ENCODE results near the gene THRB. TPM values are rescaled to one million over a fixed set of nuclear protein-coding genes. Genes with fewer than 3 reads are reported as not detected.

The THRB gene
- total and polyA plus RNA-seq, 2 donors (not counting 3 experiments of a cell fraction or from before 2014, with no cell fraction given), result 0.06 TPM; not detected in 1

- H2AFZ ChIP-seq (ENCODE audit: low read depth, low read length), result no peak overlapping the region
- TF ChIP-seq MAX (IDR thresholded peaks at IDR 0.05; ENCODE audit: insufficient read depth, insufficient read length), result no peak
- no peak for TF ChIP-seq POLR2AphosphoS5 (IDR thresholded peaks at IDR 0.05; ENCODE audit: insufficient read depth, low read depth, low read length)
- no peak for TF ChIP-seq GATA2 (IDR thresholded peaks at IDR 0.05; ENCODE audit: insufficient read depth, insufficient read length, low read depth, low read length)
- no peaks in the 10 kb centered on the region for H3K9me3 ChIP-seq (replicated peaks; ENCODE audit: control insufficient read depth, insufficient read depth, low read length)
- intact Hi-C loops (cut with micrococcal nuclease) (no loop called here), dilution Hi-C loops (cut with MboI; ENCODE audit: extremely low pct_ligation_motif_present, low sequenced_read_pairs) (no loop called here)
- ChIA-PET POLR2A (no interaction called here), CTCF (interaction anchor here (1.0 to 1.5 kb wide), 4 partner anchors 23 to 159 kb away, joined by 3 to 5 read pairs (median 3); no protein-coding TSS in a partner anchor)
- no peaks in the 10 kb centered on the region for H3K36me3 ChIP-seq (ENCODE audit: control insufficient read depth in 2 of 2, extremely low read depth in 1 of 2, insufficient read depth in 2 of 2, low read length in 2 of 2)
- no peak overlapping the region for H3K4me3 ChIP-seq (replicated peaks in 1 of 3; ENCODE audit: insufficient read depth in 1 of 3, low read depth in 1 of 3, low read length in 3 of 3)
- peaks cover 6 to 11% of the 10 kb centered on the region in 2 experiments for H3K27me3 ChIP-seq (ENCODE audit: control insufficient read depth in 2 of 2, insufficient read depth in 2 of 2, low read length in 2 of 2)
- no TSS peak for BruUV-seq (replicated peaks)
- H3K9ac ChIP-seq (replicated peaks; ENCODE audit: extremely low read depth, insufficient read depth, low read length), result no peak overlapping the region
- FAIRE-seq (no peak), DNase-seq (ENCODE audit: low read depth, low spot score) (no peak)
- no peaks in the 10 kb centered on the region for H3K79me2 ChIP-seq (ENCODE audit: control insufficient read depth, insufficient read depth, low read length)
- no peak overlapping the region for H3K4me2 ChIP-seq (ENCODE audit: insufficient read depth, low read length)
- H3K27ac ChIP-seq (ENCODE audit: insufficient read depth, low read depth, low read length), result no peak overlapping the region
- H4K20me1 ChIP-seq (replicated peaks; ENCODE audit: control insufficient read depth, extremely low read depth, insufficient read depth, low read length), result no peaks in the 10 kb centered on the region
- peaks cover 9% of the 10 kb centered on the region for H3K4me1 ChIP-seq (ENCODE audit: control insufficient read depth, extremely low read depth, insufficient read depth, low read length)
- no peaks in the 10 kb centered on the region for H3K9me1 ChIP-seq (replicated peaks; ENCODE audit: control insufficient read depth, extremely low read depth, insufficient read depth, low read length)
Observed at GRCh38 chr3:24525022-24525421, 30.4 kb upstream of the THRB start.

DNA sequence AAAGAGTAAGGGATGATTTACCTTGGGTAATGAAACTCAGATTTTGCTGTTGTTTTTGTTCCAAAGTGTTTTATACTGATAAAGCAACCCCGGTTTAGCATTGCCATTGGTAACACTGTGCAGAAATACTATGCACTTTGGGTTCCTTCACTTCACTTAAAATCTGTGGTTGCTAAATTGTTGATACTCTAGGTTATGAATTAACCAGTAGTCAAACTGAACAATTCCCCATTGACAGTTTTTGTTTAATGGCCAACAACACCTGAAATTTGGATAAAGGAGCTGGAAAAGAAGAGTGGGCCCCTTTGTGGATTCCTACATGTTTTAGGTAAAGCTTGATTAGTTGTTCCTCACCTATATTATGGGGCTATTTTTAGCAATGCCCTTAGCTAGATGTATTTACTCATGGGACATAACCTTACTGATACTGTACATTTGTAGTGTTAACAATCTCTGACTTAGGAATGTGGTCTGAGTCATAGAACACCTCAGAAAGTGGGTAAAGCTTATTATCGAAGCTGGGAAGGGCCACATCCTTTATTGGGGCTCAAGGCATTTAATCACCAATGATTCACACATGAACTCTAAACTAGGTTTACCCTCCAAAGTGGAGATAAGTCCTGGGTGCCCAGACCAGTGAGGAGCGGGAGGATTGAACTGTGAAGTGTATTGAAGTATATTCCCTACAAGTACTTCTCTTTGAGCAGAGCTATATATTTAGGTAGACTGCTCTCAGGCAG is 29.5 kb upstream of the THRB start:
- Histone ChIP-seq H3K4me2 (ENCODE audit: insufficient read depth, low read length) (no peak overlapping the region), H3K4me1 (ENCODE audit: control insufficient read depth, extremely low read depth, insufficient read depth, low read length) (peaks cover 9% of the 10 kb centered on the region), H3K4me3 (replicated peaks in 1 of 3; ENCODE audit: insufficient read depth in 1 of 3, low read depth in 1 of 3, low read length in 3 of 3) (no peak overlapping the region), H3K27ac (ENCODE audit: insufficient read depth, low read depth, low read length) (no peak overlapping the region), H3K27me3 (ENCODE audit: control insufficient read depth in 2 of 2, insufficient read depth in 2 of 2, low read length in 2 of 2) (peaks cover 6 to 19% of the 10 kb centered on the region in 2 experiments), H3K9me3 (replicated peaks; ENCODE audit: control insufficient read depth, insufficient read depth, low read length) (no peaks in the 10 kb centered on the region), H3K9me1 (replicated peaks; ENCODE audit: control insufficient read depth, extremely low read depth, insufficient read depth, low read length) (no peaks in the 10 kb centered on the region), H4K20me1 (replicated peaks; ENCODE audit: control insufficient read depth, extremely low read depth, insufficient read depth, low read length) (no peaks in the 10 kb centered on the region), H3K9ac (replicated peaks; ENCODE audit: extremely low read depth, insufficient read depth, low read length) (no peak overlapping the region), H3K79me2 (ENCODE audit: control insufficient read depth, insufficient read depth, low read length) (no peaks in the 10 kb centered on the region), H2AFZ (ENCODE audit: low read depth, low read length) (no peak overlapping the region), H3K36me3 (ENCODE audit: control insufficient read depth in 2 of 2, extremely low read depth in 1 of 2, insufficient read depth in 2 of 2, low read length in 2 of 2) (no peaks in the 10 kb centered on the region)
- intact Hi-C loops (cut with micrococcal nuclease), result loop anchor here (2.0 kb wide), 1 partner anchor 117 kb away; no protein-coding TSS in a partner anchor
- FAIRE-seq (no peak), DNase-seq (ENCODE audit: low read depth, low spot score) (peak; percentile 11)
- ChIA-PET POLR2A (no interaction called here), CTCF (interaction anchor here (1.3 to 1.5 kb wide), 3 partner anchors 24 to 160 kb away, joined by 3 to 5 read pairs (median 3); no protein-coding TSS in a partner anchor)
- TF ChIP-seq POLR2AphosphoS5 (IDR thresholded peaks at IDR 0.05; ENCODE audit: insufficient read depth, low read depth, low read length) (no peak), FOS (IDR thresholded peaks at IDR 0.05; ENCODE audit: borderline replicate concordance, insufficient read depth, low read length) (peak; percentile 59), JUN (IDR thresholded peaks at IDR 0.05; ENCODE audit: borderline replicate concordance, insufficient read depth, insufficient read length, low read depth) (no peak), GATA2 (IDR thresholded peaks at IDR 0.05; ENCODE audit: insufficient read depth, insufficient read length, low read depth, low read length) (peak; percentile 53)
- dilution Hi-C loops (cut with MboI; ENCODE audit: extremely low pct_ligation_motif_present, low sequenced_read_pairs), result no loop called here
- BruUV-seq (replicated peaks), result no TSS peak

Measured in endothelial cell of umbilical vein (primary cell).